NCI-H1105 treated with DMSO at 0.1 percent for 48 hours (cell line): Measurements from ENCODE around the gene CALN1.
"Not testable (repeated sequence)": the region's sequence is repeated elsewhere in the genome, so short reads cannot be mapped to it uniquely, and the experiment has no call there.

ENCODE experiments used
- DNase-seq: peaks from one replicate; lab custom pipeline; 2025; lab: John Stamatoyannopoulos, UW

The CALN1 gene

GRCh38 chr7:72412121-72412618 is at the start of gene CALN1:
TSS of gene CALN1 (minus strand) at chr7:72412338.
- DNase-seq = not testable (repeated sequence)

GRCh38 chr7:72453471-72453870 is 41.3 kb upstream of the CALN1 start:
- no peak for DNase-seq

- no peak for DNase-seq
Measured at GRCh38 chr7:72447465-72448204, 35.5 kb upstream of the CALN1 start.

- no peak for DNase-seq
Measured at GRCh38 chr7:72446591-72447462, 34.7 kb upstream of the CALN1 start.

- DNase-seq = no peak
Measured at GRCh38 chr7:72446131-72446530, 34.0 kb upstream of the CALN1 start.

GRCh38 chr7:72445580-72445979 is 33.4 kb upstream of the CALN1 start:
- no peak for DNase-seq

- no peak for DNase-seq
Measured at GRCh38 chr7:72445075-72445474, 32.9 kb upstream of the CALN1 start.

- no peak for DNase-seq
Measured at GRCh38 chr7:72444026-72444776, 32.1 kb upstream of the CALN1 start.

GRCh38 chr7:72441791-72442190 is 29.7 kb upstream of the CALN1 start:
- no peak for DNase-seq

- DNase-seq = no peak
Measured at GRCh38 chr7:72438491-72438890, 26.4 kb upstream of the CALN1 start.

GRCh38 chr7:72437610-72438009 is 25.5 kb upstream of the CALN1 start:
- DNase-seq = no peak

- no peak for DNase-seq
Measured at GRCh38 chr7:72437061-72437585, 25.0 kb upstream of the CALN1 start.

- DNase-seq = no peak
Measured at GRCh38 chr7:72435925-72436480, 23.9 kb upstream of the CALN1 start.

GRCh38 chr7:72435366-72435765 is 23.2 kb upstream of the CALN1 start:
- DNase-seq = no peak

- DNase-seq = no peak
Measured at GRCh38 chr7:72430531-72430930, 18.4 kb upstream of the CALN1 start.

GRCh38 chr7:72429316-72429715 is 17.2 kb upstream of the CALN1 start:
- no peak for DNase-seq

- DNase-seq = no peak
Measured at GRCh38 chr7:72416846-72417245, 4.7 kb upstream of the CALN1 start.

- DNase-seq = no peak
Measured at GRCh38 chr7:72415586-72415985, 3.4 kb upstream of the CALN1 start.

- peak; percentile 26 for DNase-seq
Measured at GRCh38 chr7:72413886-72414285, 1.7 kb upstream of the CALN1 start.

- no peak for DNase-seq
Measured at GRCh38 chr7:72413290-72413689, 1.2 kb upstream of the CALN1 start.

- no peak for DNase-seq
Measured at GRCh38 chr7:72411419-72411818, 719 bp downstream of the CALN1 start.

GRCh38 chr7:72409638-72410015 is 2.5 kb downstream of the CALN1 start:
- DNase-seq = no peak
